ENCODE data around the gene ATP6V0D1.
A peak's percentile ranks its signal among the peaks of the same experiment; 100 is the strongest.
"Not testable (repeated sequence)": the region's sequence is repeated elsewhere in the genome, so short reads cannot be mapped to it uniquely, and the experiment has no call there.

Gene ATP6V0D1

GRCh38 chr16:67426950-67427349 is 54.0 kb downstream of the ATP6V0D1 start:
- Mint-ChIP-seq H3K4me3 (no peak overlapping the region), H3K27ac (no peak overlapping the region), H3K4me1 (peaks cover 6% of the 10 kb centered on the region), H3K9me3 (no peaks in the 10 kb centered on the region), H3K27me3 (peaks cover 28% of the 10 kb centered on the region), H3K36me3 (no peaks in the 10 kb centered on the region)
- DNase-seq (ENCODE audit: low spot score in 2 of 2) = no peak
- no peak for ATAC-seq (ENCODE audit: low read depth)

DNA sequence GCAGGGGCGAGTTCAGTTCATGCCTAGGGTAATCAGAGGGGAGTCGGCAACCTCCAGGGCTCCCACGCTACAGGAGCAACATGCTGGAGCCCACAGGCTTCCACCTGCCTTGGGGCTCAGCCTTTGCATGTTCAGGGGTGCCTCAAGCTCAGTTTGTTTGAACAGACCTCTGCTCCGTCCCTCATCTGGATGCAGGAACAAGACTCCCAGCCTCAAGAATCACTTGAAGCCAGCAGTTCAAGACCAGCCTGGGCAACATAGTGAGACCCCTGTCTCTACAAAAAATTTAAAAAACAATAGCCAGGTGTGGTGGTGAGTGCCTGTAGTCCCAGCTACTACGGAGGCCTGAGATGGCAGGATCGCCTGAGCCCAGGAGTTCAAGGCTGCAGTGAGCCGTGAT is 54.9 kb downstream of the ATP6V0D1 start:
- H3K36me3 Mint-ChIP-seq = no peaks in the 10 kb centered on the region
- H3K9me3 Mint-ChIP-seq = no peaks in the 10 kb centered on the region
- peaks cover 28% of the 10 kb centered on the region for H3K27me3 Mint-ChIP-seq

DNA sequence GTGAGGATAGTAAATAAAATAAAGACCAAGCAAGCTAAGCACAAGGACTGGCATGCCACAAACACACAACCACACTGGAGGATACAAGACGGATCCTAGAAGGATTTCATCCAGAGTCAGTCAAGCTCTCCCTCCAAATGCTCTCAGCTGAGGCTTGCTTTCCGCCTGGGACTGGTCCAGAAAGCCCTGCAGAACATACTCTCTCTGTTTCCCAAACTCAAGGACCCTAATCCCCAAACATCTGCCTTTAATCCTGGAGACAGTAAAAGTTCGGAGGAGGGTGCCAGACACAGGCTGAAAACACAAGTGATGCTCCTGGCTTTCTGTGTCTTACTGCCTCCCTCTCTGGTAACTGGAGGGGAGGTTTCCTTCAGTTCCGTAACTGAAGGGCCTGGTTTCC is 55.4 kb downstream of the ATP6V0D1 start:
- ATAC-seq (ENCODE audit: low read depth) (no peak), DNase-seq (ENCODE audit: low spot score in 2 of 2) (no peak)
- Mint-ChIP-seq H3K4me3 (no peak overlapping the region), H3K9me3 (no peaks in the 10 kb centered on the region), H3K27ac (no peak overlapping the region), H3K27me3 (peaks cover 28% of the 10 kb centered on the region), H3K36me3 (no peaks in the 10 kb centered on the region), H3K4me1 (peaks cover 2% of the 10 kb centered on the region)

More for the DNA sequence above, 54.9 kb downstream of the ATP6V0D1 start:
- no peak for ATAC-seq (ENCODE audit: low read depth)
- DNase-seq (ENCODE audit: low spot score in 2 of 2) = no peak
- Mint-ChIP-seq H3K4me1 (peaks cover 2% of the 10 kb centered on the region), H3K4me3 (no peak overlapping the region), H3K27ac (no peak overlapping the region)

DNA sequence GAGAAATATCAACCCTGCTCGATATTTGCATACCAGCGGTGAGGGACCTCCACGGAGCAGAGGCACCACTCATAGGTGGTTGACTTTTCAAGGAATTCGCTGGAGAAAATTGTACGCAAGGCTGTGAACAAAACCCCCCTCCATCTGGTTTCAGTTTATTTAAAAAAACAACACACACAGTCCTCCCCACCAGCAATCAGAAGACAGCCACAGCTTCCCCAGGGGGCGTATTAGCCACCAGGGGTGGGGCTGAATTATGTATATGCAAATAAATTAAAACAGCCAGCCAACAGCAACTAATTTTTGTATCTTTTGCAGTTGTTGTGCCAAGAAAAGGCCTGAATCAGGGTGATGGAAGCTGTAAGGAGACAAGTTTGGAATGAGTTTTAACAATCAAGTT is 55.9 kb downstream of the ATP6V0D1 start:
- H3K27me3 Mint-ChIP-seq = peaks cover 25% of the 10 kb centered on the region
- DNase-seq (ENCODE audit: low spot score in 2 of 2) (no peak), ATAC-seq (ENCODE audit: low read depth) (peak; percentile 54)
- no peaks in the 10 kb centered on the region for H3K36me3 Mint-ChIP-seq
- no peaks in the 10 kb centered on the region for H3K9me3 Mint-ChIP-seq
- no peak overlapping the region for H3K4me3 Mint-ChIP-seq
- H3K27ac Mint-ChIP-seq = no peak overlapping the region
- H3K4me1 Mint-ChIP-seq = peaks cover 2% of the 10 kb centered on the region

DNA sequence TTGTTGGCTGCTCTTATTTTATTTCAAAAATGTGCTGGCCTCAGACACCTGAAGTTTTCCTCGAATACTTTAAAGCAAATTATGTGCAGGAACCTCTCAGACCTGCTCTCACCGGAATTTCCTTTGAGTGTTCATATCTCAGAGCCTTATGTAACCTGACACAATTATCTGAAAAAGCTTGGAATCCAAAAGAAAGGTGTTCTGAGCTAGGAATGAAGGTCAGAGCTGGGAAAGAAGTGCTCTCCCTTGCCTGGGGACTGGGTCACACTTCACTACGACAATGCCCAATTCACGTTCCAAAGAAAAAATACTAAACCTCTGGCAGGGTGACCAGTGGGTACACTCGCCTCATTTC is 56.7 kb downstream of the ATP6V0D1 start:
- peaks cover 26% of the 10 kb centered on the region for H3K27me3 Mint-ChIP-seq
- peaks cover 2% of the 10 kb centered on the region for H3K4me1 Mint-ChIP-seq
- H3K36me3 Mint-ChIP-seq = no peaks in the 10 kb centered on the region
- ATAC-seq (ENCODE audit: low read depth) (no peak), DNase-seq (ENCODE audit: low spot score in 2 of 2) (no peak)
- H3K4me3 Mint-ChIP-seq = no peak overlapping the region
- H3K9me3 Mint-ChIP-seq = no peaks in the 10 kb centered on the region
- no peak overlapping the region for H3K27ac Mint-ChIP-seq

- peaks cover 24% of the 10 kb centered on the region for H3K27me3 Mint-ChIP-seq
- H3K36me3 Mint-ChIP-seq = no peaks in the 10 kb centered on the region
- no peak overlapping the region for H3K4me3 Mint-ChIP-seq
- no peaks in the 10 kb centered on the region for H3K9me3 Mint-ChIP-seq
- DNase-seq (ENCODE audit: low spot score in 2 of 2) (no peak), ATAC-seq (ENCODE audit: low read depth) (no peak)
- no peak overlapping the region for H3K27ac Mint-ChIP-seq
- H3K4me1 Mint-ChIP-seq = peaks cover 2% of the 10 kb centered on the region
Measured at GRCh38 chr16:67423611-67424260, 57.2 kb downstream of the ATP6V0D1 start.

GRCh38 chr16:67423015-67423414 is 57.9 kb downstream of the ATP6V0D1 start:
- H3K27me3 Mint-ChIP-seq = peaks cover 24% of the 10 kb centered on the region
- no peak overlapping the region for H3K4me3 Mint-ChIP-seq
- H3K9me3 Mint-ChIP-seq = no peaks in the 10 kb centered on the region
- H3K36me3 Mint-ChIP-seq = no peaks in the 10 kb centered on the region
- ATAC-seq (ENCODE audit: low read depth) (no peak), DNase-seq (ENCODE audit: low spot score in 2 of 2) (no peak)
- H3K27ac Mint-ChIP-seq = no peak overlapping the region
- no peaks in the 10 kb centered on the region for H3K4me1 Mint-ChIP-seq

DNA sequence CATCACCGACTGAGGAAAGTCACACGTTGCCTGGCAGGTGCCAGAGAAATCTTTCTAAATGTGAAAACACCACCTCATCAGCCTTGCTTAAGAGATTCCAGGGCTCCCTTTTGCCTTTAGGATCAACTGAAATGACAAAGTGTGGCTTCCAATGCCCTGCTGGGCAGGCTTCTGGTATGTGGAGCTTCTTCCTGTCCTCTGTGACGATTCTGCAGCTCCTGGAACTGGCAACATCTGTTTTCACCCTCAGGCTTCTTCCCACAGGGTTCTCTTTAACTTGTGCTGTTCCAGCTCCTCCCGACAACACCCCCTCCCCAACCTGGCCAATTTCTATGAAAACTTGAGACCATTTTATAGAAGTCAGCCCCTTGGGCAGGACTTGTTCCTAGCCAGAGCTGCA is 59.9 kb downstream of the ATP6V0D1 start:
- no peak overlapping the region for H3K27ac Mint-ChIP-seq
- no peak overlapping the region for H3K4me3 Mint-ChIP-seq
- peaks cover 3% of the 10 kb centered on the region for H3K4me1 Mint-ChIP-seq
- ATAC-seq (ENCODE audit: low read depth) (no peak), DNase-seq (ENCODE audit: low spot score in 2 of 2) (no peak)
- no peaks in the 10 kb centered on the region for H3K9me3 Mint-ChIP-seq
- H3K27me3 Mint-ChIP-seq = peaks cover 18% of the 10 kb centered on the region
- no peaks in the 10 kb centered on the region for H3K36me3 Mint-ChIP-seq

DNA sequence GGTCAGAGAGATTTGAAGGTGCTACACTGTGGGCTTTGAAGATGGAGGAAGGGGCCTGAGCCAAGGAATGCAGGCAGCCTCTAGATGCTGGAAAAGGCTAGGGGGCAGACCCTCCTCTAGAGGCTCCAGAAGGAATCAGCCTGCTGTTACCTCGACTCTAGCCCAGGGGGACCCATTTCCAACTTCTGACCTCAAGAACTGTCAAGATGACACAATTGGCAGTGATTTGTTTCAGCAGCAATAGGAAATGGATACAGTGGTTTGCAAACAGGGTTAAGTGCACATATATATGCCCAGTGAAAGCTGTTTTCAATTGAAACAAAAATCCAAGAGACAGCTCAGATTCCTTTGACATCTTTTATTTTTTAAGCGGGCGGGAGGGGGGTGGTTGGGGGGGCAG is 61.0 kb downstream of the ATP6V0D1 start:
- peaks cover 3% of the 10 kb centered on the region for H3K4me1 Mint-ChIP-seq
- no peaks in the 10 kb centered on the region for H3K36me3 Mint-ChIP-seq
- ATAC-seq (ENCODE audit: low read depth) (no peak), DNase-seq (ENCODE audit: low spot score in 2 of 2) (no peak)
- no peak overlapping the region for H3K27ac Mint-ChIP-seq
- H3K27me3 Mint-ChIP-seq = peaks cover 18% of the 10 kb centered on the region
- no peaks in the 10 kb centered on the region for H3K9me3 Mint-ChIP-seq
- H3K4me3 Mint-ChIP-seq = no peak overlapping the region

DNA sequence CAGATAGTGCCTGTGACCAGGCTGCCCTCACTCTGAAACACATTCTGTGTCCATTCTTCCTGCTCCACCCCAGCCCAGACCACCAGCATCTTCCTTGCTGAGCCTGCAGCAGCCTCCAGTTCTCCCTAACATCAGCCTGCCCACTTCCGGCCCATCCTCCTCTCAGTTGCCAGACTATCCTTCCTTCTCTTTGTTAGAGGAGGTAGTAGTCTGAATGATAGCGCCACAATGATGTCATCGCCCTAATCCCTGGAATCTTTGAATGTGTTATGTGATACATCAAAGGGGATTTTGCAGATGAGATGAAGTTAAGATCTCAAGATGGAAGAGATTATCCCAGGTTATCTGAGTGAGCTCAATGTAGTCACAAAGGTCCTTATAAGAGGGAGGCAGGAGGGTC is 61.5 kb downstream of the ATP6V0D1 start:
- H3K27me3 Mint-ChIP-seq = peaks cover 18% of the 10 kb centered on the region
- no peak overlapping the region for H3K27ac Mint-ChIP-seq

DNA sequence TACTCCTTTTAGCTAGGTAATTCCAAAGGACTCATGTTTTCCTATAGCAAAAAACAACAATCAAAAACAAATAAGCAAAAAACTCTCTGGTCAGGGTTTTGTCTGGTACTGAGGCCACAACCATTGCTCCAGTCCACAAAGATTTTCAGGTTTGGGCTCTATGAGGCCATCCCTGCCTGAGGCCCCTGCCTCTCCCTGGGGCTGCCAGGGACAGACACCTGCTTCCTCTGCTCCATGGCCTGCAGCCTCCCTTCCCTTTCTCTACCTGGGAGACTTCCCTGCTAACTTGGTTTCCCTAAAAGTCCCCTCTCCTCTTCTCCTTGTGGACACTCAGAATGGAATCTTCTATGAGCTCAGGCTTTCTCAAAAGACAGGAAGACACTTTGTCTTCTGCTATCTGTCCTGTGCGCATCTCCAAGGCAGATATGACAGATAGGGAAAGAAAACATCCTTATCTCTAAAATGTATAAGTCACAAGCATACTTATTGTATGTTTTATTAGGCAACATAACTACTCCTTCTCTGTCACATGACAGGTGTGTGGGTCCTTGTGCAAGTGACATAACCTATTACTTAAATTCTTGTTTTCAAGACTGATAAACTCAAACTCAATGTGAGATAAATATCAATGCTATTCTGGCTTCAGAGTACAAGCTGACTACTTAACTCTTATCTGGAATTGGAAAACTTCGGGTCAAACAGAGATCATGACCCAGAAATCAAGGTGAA is 63.5 kb downstream of the ATP6V0D1 start:
- Mint-ChIP-seq H3K4me1 (peaks cover 6% of the 10 kb centered on the region), H3K4me3 (peak overlapping the region; percentile 70), H3K36me3 (no peaks in the 10 kb centered on the region), H3K27ac (no peak overlapping the region), H3K9me3 (no peaks in the 10 kb centered on the region), H3K27me3 (peaks cover 13% of the 10 kb centered on the region)
- DNase-seq (ENCODE audit: low spot score in 2 of 2) (no peak), ATAC-seq (ENCODE audit: low read depth) (no peak)

More for the DNA sequence above, 61.5 kb downstream of the ATP6V0D1 start:
- H3K36me3 Mint-ChIP-seq = no peaks in the 10 kb centered on the region
- DNase-seq (ENCODE audit: low spot score in 2 of 2) (no peak), ATAC-seq (ENCODE audit: low read depth) (no peak)
- no peaks in the 10 kb centered on the region for H3K9me3 Mint-ChIP-seq
- H3K4me3 Mint-ChIP-seq = no peak overlapping the region
- peaks cover 3% of the 10 kb centered on the region for H3K4me1 Mint-ChIP-seq

GRCh38 chr16:67415872-67416793 is 64.8 kb downstream of the ATP6V0D1 start, which contains the start of gene ZDHHC1:
TSS of gene ZDHHC1 (minus strand) at chr16:67416477. CDS start at chr16:67407775, 8,702 bp downstream.
- no peaks in the 10 kb centered on the region for H3K36me3 Mint-ChIP-seq
- ATAC-seq (ENCODE audit: low read depth) = peak; percentile 90
- H3K27ac Mint-ChIP-seq = peak within 1 kb of the TSS; percentile 65
- H3K27me3 Mint-ChIP-seq = peaks cover 13% of the 10 kb centered on the region
- peak; percentile 45 to 74 for DNase-seq (ENCODE audit: low spot score in 2 of 2)
- peak within 1 kb of the TSS; percentile 76 for H3K4me3 Mint-ChIP-seq
- H3K9me3 Mint-ChIP-seq = no peaks in the 10 kb centered on the region
- peaks cover 6% of the 10 kb centered on the region for H3K4me1 Mint-ChIP-seq

- Mint-ChIP-seq H3K4me3 (peak overlapping the region; percentile 8), H3K27me3 (peaks cover 13% of the 10 kb centered on the region)
- not testable (repeated sequence) for H3K9me3 Mint-ChIP-seq; H3K27ac Mint-ChIP-seq; DNase-seq (ENCODE audit: low spot score in 2 of 2); H3K4me1 Mint-ChIP-seq; ATAC-seq (ENCODE audit: low read depth); H3K36me3 Mint-ChIP-seq
Measured at GRCh38 chr16:67415421-67415820, 65.5 kb downstream of the ATP6V0D1 start.

All from memory B cell (primary cell).